K562 (cell line): ENCODE results near the gene TMED4. TPM values are rescaled to one million over a fixed set of nuclear protein-coding genes. Genes with fewer than 3 reads are reported as not detected.

ENCODE experiments used
- ETS2 ChIP-seq: IDR thresholded peaks from 2 replicates; pipeline ENCODE4 v1.6.1; 2016; ENCODE audit warnings: borderline replicate concordance, missing genetic modification characterization, mild to moderate bottlenecking, moderate library complexity, missing compliant biosample characterization; ENCODE audit not compliant: poor library complexity, severe bottlenecking
- KLF16 ChIP-seq: IDR thresholded peaks from 2 replicates; pipeline ENCODE4 v1.6.1; 2016; ENCODE audit warnings: antibody characterized with exemption
- MGA ChIP-seq: fragments of 450-650 bp; IDR thresholded peaks from 2 replicates; pipeline ENCODE4 v1.6.1; 2016; ENCODE audit warnings: mild to moderate bottlenecking, moderate library complexity
- MNT ChIP-seq, 2 experiments: fragments of 450-650 bp; conservative IDR thresholded peaks; 2 replicates each; pipeline ENCODE4 v1.6.1; 2017; ENCODE audit warnings: mild to moderate bottlenecking in 2 of 2, moderate library complexity in 2 of 2
- NR0B1 ChIP-seq: fragments of 450-650 bp; IDR thresholded peaks from one replicate; pipeline ENCODE4 v1.6.1; 2018; ENCODE audit warnings: mild to moderate bottlenecking, moderate library complexity; ENCODE audit not compliant: partially characterized antibody
- SMARCA4 ChIP-seq: fragments of 450-650 bp; IDR thresholded peaks from 2 replicates; pipeline ENCODE4 v1.6.1; 2016
- TARDBP ChIP-seq: fragments of 450-650 bp; IDR thresholded peaks from 2 replicates; pipeline ENCODE4 v1.6.1; 2016
- ZBTB5 ChIP-seq: fragments of 450-650 bp; IDR thresholded peaks from 2 replicates; pipeline ENCODE4 v1.6.1; 2017; ENCODE audit warnings: antibody characterized with exemption
- ZNF197 ChIP-seq: fragments of 200-800 bp; sonication (Bioruptor generic); IDR thresholded peaks from 2 replicates; pipeline ENCODE4 v1.6.1; 2016; ENCODE audit warnings: low read depth, missing genetic modification characterization, missing compliant biosample characterization
- ZNF24 ChIP-seq: fragments of 450-650 bp; IDR thresholded peaks from 2 replicates; pipeline ENCODE4 v1.6.1; 2016
- polyA plus RNA-seq, 8 experiments: library from polyadenylated mRNA; depleted of rRNA in 4 of 8; stranded (reverse) in 5 of 8; unstranded in 3 of 8; fragments of >200 nt; fragmentation: Nextera tagmentation in 2 of 8; fragmentation: Illumina TruSeq in 1 of 8; extraction: Ambion mirVana in 2 of 8; extraction: Trizol in 1 of 8; gene quantifications; 2 replicates each; pipeline versions ENCODE4 v1.2.1 to v1.2.3, GENCODE V29; 2011 to 2014; ENCODE audit warnings: inconsistent platforms in 1 of 8, missing spikeins in 1 of 8
- total RNA-seq, 7 experiments: library from RNA; depleted of rRNA in 6 of 7; stranded (reverse); fragments of >200 nt in 6 of 7; fragmentation: Illumina TruSeq in 2 of 7; extraction: Trizol in 2 of 7; gene quantifications; 2 replicates each; pipeline versions ENCODE4 v1.2.1 to v1.2.3, GENCODE V29; 2011 to 2021; ENCODE audit warnings: low replicate concordance in 1 of 7

The TMED4 gene
- total and polyA plus RNA-seq, 9 of the 15 experiments (the other 6 are each of a cell fraction or from before 2014, with no cell fraction given), result 20.3 to 64.0 (median 42.1) TPM

- TF ChIP-seq NR0B1 (no peak), MGA (peak; percentile 87), ZNF197 (CRISPR knock-in tag) (0 out of 2 replicates have a peak, but pooled peaks have one; percentile 10), SMARCA4 (peak; percentile 19; the same call in 1 of the 2 replicates), TARDBP (no peak), MNT (conservative IDR thresholded peaks at IDR 0.05) (peak in 1 of 2 experiments; percentile 18; a peak in 2 of 4 replicates), ETS2 (no peak), ZBTB5 (no peak), KLF16 (no peak), ZNF24 (no peak)
Measured at GRCh38 chr7:44607141-44608068, 25.4 kb upstream of the TMED4 start (continued).
